HEK293T (cell line): ENCODE data around the gene ATP5PD.

ENCODE experiments used
- ARNT ChIP-seq: fragments of 450-650 bp; IDR thresholded peaks from 2 replicates; pipeline ENCODE4 v1.6.1; 2017; ENCODE audit warnings: mild to moderate bottlenecking
- BHLHE40 ChIP-seq: fragments of 450-650 bp; IDR thresholded peaks from 2 replicates; pipeline ENCODE4 v1.6.1; 2016; ENCODE audit warnings: mild to moderate bottlenecking, moderate library complexity, borderline replicate concordance
- FOXA1 ChIP-seq: fragments of 450-650 bp; IDR thresholded peaks from 2 replicates; pipeline ENCODE4 v1.6.1; 2016; ENCODE audit warnings: mild to moderate bottlenecking
- FOXM1 ChIP-seq: fragments of 450-650 bp; IDR thresholded peaks from 2 replicates; pipeline ENCODE4 v1.6.1; 2017; ENCODE audit warnings: mild to moderate bottlenecking, borderline replicate concordance
- HDGF ChIP-seq: fragments of 450-650 bp; IDR thresholded peaks from 2 replicates; pipeline ENCODE4 v1.6.1; 2017; ENCODE audit warnings: antibody characterized with exemption, borderline replicate concordance
- SP1 ChIP-seq: fragments of 450-650 bp; IDR thresholded peaks from 2 replicates; pipeline ENCODE4 v1.6.1; 2017
- TARDBP ChIP-seq: fragments of 450-650 bp; IDR thresholded peaks from 2 replicates; pipeline ENCODE4 v1.6.1; 2016
- ZNF384 ChIP-seq: fragments of 450-650 bp; IDR thresholded peaks from 2 replicates; pipeline ENCODE4 v1.6.1; 2016

DNA sequence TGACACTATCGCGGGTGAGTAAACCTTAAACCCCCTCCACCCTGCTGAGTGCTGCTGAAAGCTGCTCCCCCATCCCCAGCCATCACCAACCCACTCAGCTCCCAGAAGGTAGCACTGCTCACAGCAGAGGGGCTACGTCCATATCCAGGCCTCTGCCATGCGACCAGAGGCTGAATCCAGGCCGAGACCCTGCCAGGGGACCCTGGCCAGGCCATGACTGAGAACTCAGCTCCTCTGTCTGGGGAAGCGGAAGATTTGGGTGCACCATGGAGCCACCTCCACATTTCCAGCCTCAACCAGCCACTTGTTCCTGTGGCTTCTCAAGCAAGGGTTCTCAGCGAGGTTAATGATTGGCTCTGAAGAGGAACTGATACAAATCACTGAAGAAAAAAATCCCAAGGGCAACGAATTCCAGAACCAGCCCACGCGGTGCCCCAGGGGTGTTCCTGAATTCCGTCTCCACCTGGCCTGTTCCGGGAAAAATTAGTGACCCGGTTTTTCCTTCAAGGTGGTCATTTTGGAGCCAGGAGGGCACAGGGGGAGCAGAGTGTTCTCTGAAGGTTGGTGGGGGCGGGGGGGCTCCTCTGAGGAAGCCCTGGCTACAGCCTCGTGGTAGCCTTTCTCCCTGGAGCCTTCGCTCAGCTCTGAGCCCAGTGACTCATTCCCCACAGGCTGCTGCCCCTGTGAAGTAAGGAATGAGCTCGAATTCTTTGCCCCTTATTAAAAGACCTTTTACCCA is 31.7 kb upstream of the ATP5PD start:
- no peak for TF ChIP-seq ZNF384
- no peak for TF ChIP-seq ARNT
- no peak for TF ChIP-seq TARDBP
- no peak for TF ChIP-seq FOXA1
- TF ChIP-seq HDGF = no peak
- no peak for TF ChIP-seq SP1
- TF ChIP-seq BHLHE40 = no peak
- TF ChIP-seq FOXM1 = no peak
